Adrenal gland (tissue), 12 donors: ENCODE results near the gene RCOR1. TPM values are rescaled to one million over a fixed set of nuclear protein-coding genes. Genes with fewer than 3 reads are reported as not detected.
"Not testable (repeated sequence)": the region's sequence is repeated elsewhere in the genome, so short reads cannot be mapped to it uniquely, and the experiment has no call there.

Experiments
- DNase-seq, 7 donors: peaks; one replicate each; pipeline ENCODE4 v3.0.0-alpha.2; 2019 to 2020
- H3K27ac ChIP-seq, 5 donors: fragments of 200-600 bp; sonication (generic) in 4 of 5; 1 replicate in 3 of 5; 2 replicates in 2 of 5; pipeline versions ENCODE4 v1.5.1 to v1.8.0; 2016 to 2020; ENCODE audit warnings: mild to moderate bottlenecking in 1 of 5
- H3K27me3 ChIP-seq: fragments of 200-600 bp; 2 replicates; pipeline ENCODE4 v1.8.0; 2021
- H3K36me3 ChIP-seq, 2 donors: fragments of 200-600 bp; replicated peaks in 1 of 2; 1 replicate in 1 of 2; 2 replicates in 1 of 2; pipeline versions ENCODE4 v1.5.1 to v1.8.0; 2018 to 2022
- H3K4me1 ChIP-seq, 2 donors: fragments of 200-600 bp; replicated peaks in 1 of 2; 1 replicate in 1 of 2; 2 replicates in 1 of 2; pipeline versions ENCODE4 v1.5.1 to v1.8.0; 2018 to 2021
- H3K4me3 ChIP-seq, 4 donors: fragments of 200-600 bp; sonication (generic) in 3 of 4; one replicate each; pipeline ENCODE4 v1.5.1; 2016 to 2018
- H3K9me3 ChIP-seq, 3 donors: fragments of 200-600 bp; sonication (generic) in 1 of 3; replicated peaks in 1 of 3; 1 replicate in 2 of 3; 2 replicates in 1 of 3; pipeline versions ENCODE4 v1.5.1 to v1.8.0; 2016 to 2021
- POLR2A ChIP-seq, 2 donors: fragments of 450-650 bp; IDR thresholded peaks; one replicate each; pipeline ENCODE4 v1.6.1; 2017; ENCODE audit warnings: antibody characterized with exemption in 2 of 2, mild to moderate bottlenecking in 2 of 2, moderate library complexity in 1 of 2
- WGBS, 4 donors: extraction: QIAGEN DNeasy Blood & Tissue Kit in 2 of 4; methylation state at CpG; one replicate each; pipeline versions ENCODE4 v1.1.5 to v1.1.7; 2013 to 2017; 5-methylcytosine and 5-hydroxymethylcytosine counted together
- intact Hi-C, 2 donors: fragments of 100-400 bp; cut with DNase I; formaldehyde crosslinking; loops; one replicate each; pipeline versions ENCODE4 v1.14.1 to v1.15.0; 2022 to 2023
- polyA plus RNA-seq, 3 donors: library from polyadenylated mRNA; stranded (reverse); fragments of 200-250 nt in 2 of 3; fragments of 350-450 nt in 1 of 3; fragmentation: Illumina TruSeq in 1 of 3; extraction: RNeasy Lipid Tissue Mini Kit (QIAGEN cat#74804) in 1 of 3; gene quantifications; one replicate each; pipeline ENCODE4 v1.2.3, GENCODE V29; 2013 to 2014
- total RNA-seq, 9 donors: library from RNA; depleted of rRNA in 4 of 9; stranded (reverse); fragments of >200 nt in 4 of 9; fragments of 120-200 nt in 1 of 9; fragmentation: NEBNext Ultra II Directional in 1 of 9; extraction: Animal tissue kit (Norgen Biotek cat#: 25700) in 1 of 9; gene quantifications; one replicate each; pipeline versions ENCODE4 v1.1.0 to v1.2.4, GENCODE V29; 2013 to 2023
- TF ChIP-seq, protein P1 (sequence below), 6 experiments: fragments of 450-650 bp in 4 of 6; fragments of 200-600 bp in 2 of 6; sonication (generic) in 1 of 6; IDR thresholded peaks; 1 replicate in 5 of 6; 2 replicates in 1 of 6; pipeline versions ENCODE4 v1.5.1 to v1.8.0; 2016 to 2021; ENCODE audit warnings: antibody characterized with exemption in 6 of 6, mild to moderate bottlenecking in 2 of 6, moderate library complexity in 1 of 6
- donor health status: healthy with polysubstance abuse.
- donor health status: Bipolar disorder and iron deficiency.
- donor health status: DM: yes; HTN: yes; CAD: no.
- donor health status: DM: no; HTN: no; CAD: no.
- donor health status: DM: no; HTN: no; CAD: no.
- donor health status: DM: yes; HTN: yes; CAD: no.

RCOR1 gene
- total and polyA plus RNA-seq, 12 donors, result 3.8 to 17.7 (median 11.3) TPM

DNA sequence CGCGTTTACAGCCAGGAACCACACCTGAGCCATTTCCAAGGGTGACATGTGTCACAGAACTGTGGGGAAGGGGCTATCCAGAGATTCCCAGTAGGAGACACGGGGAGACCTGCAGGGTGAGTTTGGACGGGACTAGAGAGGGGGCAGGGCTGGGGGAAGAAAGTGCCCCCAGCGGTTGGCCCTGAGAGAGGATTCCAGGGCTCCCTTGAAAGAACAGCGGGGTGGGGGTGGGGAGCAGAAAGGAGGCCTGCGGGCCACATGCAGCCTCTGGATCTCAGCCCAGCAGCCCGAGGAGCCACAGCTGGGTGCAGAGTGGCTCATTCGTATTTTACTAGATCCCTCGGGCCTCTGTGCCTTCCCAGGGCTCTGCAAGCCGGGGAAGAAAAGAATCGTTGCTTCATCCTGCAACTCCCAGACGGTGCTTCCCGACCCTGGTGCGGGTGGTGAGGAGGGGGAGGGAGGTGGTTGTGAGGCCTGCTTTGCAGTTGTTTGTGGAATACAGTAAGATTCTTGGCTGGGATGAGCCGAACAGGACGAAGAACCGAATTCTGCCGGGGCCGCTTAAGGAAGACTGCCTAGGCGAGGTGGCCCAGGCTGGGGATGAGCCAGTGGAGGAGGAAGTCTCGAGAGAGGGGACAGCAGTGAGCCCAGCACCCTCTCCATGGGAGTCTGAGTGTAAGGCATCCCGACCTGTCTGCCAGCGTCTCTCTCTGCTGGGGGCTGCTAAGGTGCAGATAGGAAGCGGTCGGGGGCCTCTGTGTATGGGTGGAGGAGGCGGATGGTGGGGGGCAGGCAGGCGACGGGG, 46.8 kb upstream of the RCOR1 start:
- Histone ChIP-seq H3K4me3 (no peak overlapping the region), H3K27me3 (peaks cover 20% of the 10 kb centered on the region), H3K4me1 (no peaks in the 10 kb centered on the region), H3K36me3 (no peaks in the 10 kb centered on the region), H3K9me3 (no peaks in the 10 kb centered on the region), H3K27ac (no peak overlapping the region)
- no peak for DNase-seq
- WGBS, 4 donors, result 60 to 75% (median 62%) methylated on average over 25 to 29 of the region's 29 CpGs
- TF ChIP-seq, protein P1, sequence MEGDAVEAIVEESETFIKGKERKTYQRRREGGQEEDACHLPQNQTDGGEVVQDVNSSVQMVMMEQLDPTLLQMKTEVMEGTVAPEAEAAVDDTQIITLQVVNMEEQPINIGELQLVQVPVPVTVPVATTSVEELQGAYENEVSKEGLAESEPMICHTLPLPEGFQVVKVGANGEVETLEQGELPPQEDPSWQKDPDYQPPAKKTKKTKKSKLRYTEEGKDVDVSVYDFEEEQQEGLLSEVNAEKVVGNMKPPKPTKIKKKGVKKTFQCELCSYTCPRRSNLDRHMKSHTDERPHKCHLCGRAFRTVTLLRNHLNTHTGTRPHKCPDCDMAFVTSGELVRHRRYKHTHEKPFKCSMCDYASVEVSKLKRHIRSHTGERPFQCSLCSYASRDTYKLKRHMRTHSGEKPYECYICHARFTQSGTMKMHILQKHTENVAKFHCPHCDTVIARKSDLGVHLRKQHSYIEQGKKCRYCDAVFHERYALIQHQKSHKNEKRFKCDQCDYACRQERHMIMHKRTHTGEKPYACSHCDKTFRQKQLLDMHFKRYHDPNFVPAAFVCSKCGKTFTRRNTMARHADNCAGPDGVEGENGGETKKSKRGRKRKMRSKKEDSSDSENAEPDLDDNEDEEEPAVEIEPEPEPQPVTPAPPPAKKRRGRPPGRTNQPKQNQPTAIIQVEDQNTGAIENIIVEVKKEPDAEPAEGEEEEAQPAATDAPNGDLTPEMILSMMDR (IDR thresholded peaks at IDR 0.05), result no peak
- intact Hi-C loops, result no loop called here

DNA sequence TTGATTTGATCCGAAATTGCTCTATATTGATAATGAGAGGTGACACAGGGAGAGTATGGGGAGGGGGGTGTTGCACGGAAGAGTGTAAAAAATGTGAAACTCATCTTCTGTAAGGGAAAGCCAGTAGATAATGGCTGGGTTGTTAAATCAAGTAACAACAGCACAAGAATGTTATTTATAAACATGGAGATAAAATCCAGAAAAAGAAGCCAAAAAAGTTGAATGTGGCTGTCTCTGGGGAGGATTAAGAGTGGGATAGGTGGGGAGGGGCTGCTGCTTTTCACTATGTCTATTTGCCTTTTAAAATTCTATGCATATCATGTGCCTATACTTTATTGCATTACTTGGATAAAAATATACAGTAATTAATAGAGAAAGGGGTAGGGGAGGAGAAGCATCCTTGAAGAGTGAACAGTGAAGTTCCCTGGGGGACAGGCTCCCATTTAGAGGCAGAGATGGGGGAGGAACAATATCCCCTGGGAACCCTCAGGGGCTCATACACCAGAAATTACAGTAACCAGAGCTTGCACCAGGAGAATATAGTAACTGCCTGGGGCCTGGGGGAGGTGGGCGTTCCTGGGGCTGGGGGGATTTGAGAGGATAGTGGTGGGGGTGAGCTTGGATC, 43.7 kb upstream of the RCOR1 start:
- H3K36me3 ChIP-seq, result no peaks in the 10 kb centered on the region
- peaks cover 20% of the 10 kb centered on the region for H3K27me3 ChIP-seq
- TF ChIP-seq POLR2A (IDR thresholded peaks at IDR 0.05), result no peak
- TF ChIP-seq, protein P1 (IDR thresholded peaks at IDR 0.05), result no peak
- DNase-seq, result no peak
- WGBS, 4 donors, result 59 to 66% (median 63%) methylated on average over 3 of the region's 3 CpGs
- H3K4me1 ChIP-seq, result no peaks in the 10 kb centered on the region
- intact Hi-C loops, result no loop called here
- H3K9me3 ChIP-seq, result no peaks in the 10 kb centered on the region
- H3K4me3 ChIP-seq, result no peak overlapping the region
- no peak overlapping the region for H3K27ac ChIP-seq

DNA sequence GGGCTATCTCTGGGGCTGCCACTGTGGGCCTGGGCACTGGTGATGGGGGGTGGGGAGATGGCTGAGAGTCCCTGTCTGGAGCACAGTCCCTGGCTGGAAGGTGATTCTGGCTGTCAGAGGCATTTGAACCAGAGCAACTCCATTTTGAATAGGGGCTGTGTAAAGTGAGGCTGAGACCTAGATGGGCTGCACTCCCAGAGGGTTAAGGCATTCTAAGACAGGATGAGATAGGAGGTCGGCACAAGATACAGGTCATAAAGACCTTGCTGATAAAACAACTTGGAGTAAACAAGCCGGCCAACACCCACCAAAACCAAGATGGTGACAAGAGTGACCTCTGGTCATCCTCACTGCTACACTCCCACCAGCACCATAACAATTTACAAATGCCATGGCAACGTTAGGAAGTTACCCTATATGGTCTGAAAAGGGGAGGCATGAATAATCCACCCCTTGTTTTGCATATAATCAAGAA, 41.5 kb upstream of the RCOR1 start:
- H3K36me3 ChIP-seq, intact Hi-C loops, H3K27ac ChIP-seq, H3K4me1 ChIP-seq, H3K27me3 ChIP-seq, H3K9me3 ChIP-seq, DNase-seq, H3K4me3 ChIP-seq: not testable (repeated sequence)
- WGBS, 4 donors, result 37 to 70% (median 62%) methylated on average over 3 of the region's 3 CpGs

DNA sequence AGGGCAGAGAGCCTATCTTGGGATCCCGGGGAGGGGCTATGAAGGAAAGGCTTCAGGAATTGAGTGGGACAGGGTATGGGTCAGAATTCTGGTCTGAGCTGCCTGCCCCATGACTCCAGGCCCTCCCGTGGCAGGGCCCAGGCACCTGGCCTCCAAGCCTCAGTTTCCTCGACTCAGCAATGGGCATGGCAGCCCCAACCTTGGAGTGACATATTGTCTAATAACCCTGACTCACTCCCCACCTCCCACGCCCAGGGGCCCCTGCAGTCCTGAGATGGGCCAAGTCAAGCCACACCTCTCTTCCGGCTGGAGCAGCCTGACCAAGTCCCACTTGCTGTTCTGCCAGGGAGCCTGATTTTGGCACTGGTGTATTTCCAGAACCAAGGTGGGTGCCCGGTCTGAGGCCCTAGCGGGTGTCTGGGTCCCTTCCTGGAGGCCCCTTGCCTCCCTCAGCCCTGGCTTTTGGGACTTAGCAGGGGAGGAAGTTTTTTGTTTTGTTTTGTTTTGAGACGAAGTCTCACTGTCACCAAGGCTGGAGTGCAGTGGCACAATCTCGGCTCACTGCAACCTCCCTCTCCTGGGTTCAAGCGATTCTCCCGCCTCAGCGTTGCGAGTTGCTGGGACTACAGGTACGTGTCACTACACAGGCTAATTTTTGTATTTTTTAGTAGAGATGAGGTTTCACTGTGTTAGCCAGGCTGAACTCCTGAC, 40.3 kb upstream of the RCOR1 start:
- Histone ChIP-seq H3K27ac (no peak overlapping the region), H3K9me3 (no peaks in the 10 kb centered on the region), H3K36me3 (no peaks in the 10 kb centered on the region), H3K4me3 (no peak overlapping the region), H3K27me3 (no peaks in the 10 kb centered on the region), H3K4me1 (peaks cover 0 to 5% of the 10 kb centered on the region in 2 donors)
- TF ChIP-seq, protein P1 (IDR thresholded peaks at IDR 0.05), result no peak
- no peak for TF ChIP-seq POLR2A (IDR thresholded peaks at IDR 0.05)
- intact Hi-C loops, result no loop called here
- 70 to 77% (median 73%) methylated on average over 12 to 14 of the region's 14 CpGs for WGBS, 4 donors
- no peak for DNase-seq
